Cardiac muscle cell (in vitro differentiated cells and primary cell): ENCODE results near the gene RRBP1. TPM values are rescaled to one million over a fixed set of nuclear protein-coding genes. Genes with fewer than 3 reads are reported as not detected.

Source experiments
- DNase-seq, 2 donors: peaks; one replicate each; pipeline versions ENCODE4 v3.0.0 to v3.0.0-alpha.2; 2010 to 2017; ENCODE audit warnings: low read depth in 1 of 2, low spot score in 1 of 2
- H3K27ac ChIP-seq: fragments of 200-600 bp; sonication (generic); 2 replicates; pipeline ENCODE4 v1.5.1; 2016
- H3K27me3 ChIP-seq: fragments of 200-600 bp; sonication (generic); 2 replicates; pipeline ENCODE4 v1.6.0; 2016; ENCODE audit warnings: control low read depth
- H3K36me3 ChIP-seq: fragments of 200-600 bp; sonication (generic); 2 replicates; pipeline ENCODE4 v1.5.1; 2016; ENCODE audit warnings: control low read depth
- H3K4me1 ChIP-seq: fragments of 200-600 bp; sonication (generic); 2 replicates; pipeline ENCODE4 v1.8.1; 2017; ENCODE audit warnings: low read depth, mild to moderate bottlenecking, mixed run types
- H3K4me3 ChIP-seq: fragments of 200-600 bp; sonication (generic); 2 replicates; pipeline ENCODE4 v1.5.1; 2016; ENCODE audit warnings: mild to moderate bottlenecking
- H3K9me3 ChIP-seq: fragments of 200-600 bp; sonication (generic); 2 replicates; pipeline ENCODE4 v1.5.1; 2017; ENCODE audit warnings: low read depth, mild to moderate bottlenecking, control low read depth
- polyA plus RNA-seq: library from polyadenylated mRNA; unstranded; fragments of >200 nt; fragmentation: Nextera tagmentation; extraction: Ambion mirVana; gene quantifications from 2 replicates; pipeline ENCODE4 v1.2.1, GENCODE V29; 2016
- total RNA-seq: library from RNA; depleted of rRNA; stranded (reverse); fragments of >200 nt; gene quantifications from 2 replicates; pipeline ENCODE4 v1.2.3, GENCODE V29; 2016
- TF ChIP-seq, protein P1 (sequence below): IDR thresholded peaks from 2 replicates; pipeline ENCODE4 v1.5.1; 2012; ENCODE audit warnings: low read depth, mild to moderate bottlenecking, low read length

The RRBP1 gene
- total and polyA plus RNA-seq, 2 experiments from 2014 or later = 50.7 to 77.5 TPM

DNA sequence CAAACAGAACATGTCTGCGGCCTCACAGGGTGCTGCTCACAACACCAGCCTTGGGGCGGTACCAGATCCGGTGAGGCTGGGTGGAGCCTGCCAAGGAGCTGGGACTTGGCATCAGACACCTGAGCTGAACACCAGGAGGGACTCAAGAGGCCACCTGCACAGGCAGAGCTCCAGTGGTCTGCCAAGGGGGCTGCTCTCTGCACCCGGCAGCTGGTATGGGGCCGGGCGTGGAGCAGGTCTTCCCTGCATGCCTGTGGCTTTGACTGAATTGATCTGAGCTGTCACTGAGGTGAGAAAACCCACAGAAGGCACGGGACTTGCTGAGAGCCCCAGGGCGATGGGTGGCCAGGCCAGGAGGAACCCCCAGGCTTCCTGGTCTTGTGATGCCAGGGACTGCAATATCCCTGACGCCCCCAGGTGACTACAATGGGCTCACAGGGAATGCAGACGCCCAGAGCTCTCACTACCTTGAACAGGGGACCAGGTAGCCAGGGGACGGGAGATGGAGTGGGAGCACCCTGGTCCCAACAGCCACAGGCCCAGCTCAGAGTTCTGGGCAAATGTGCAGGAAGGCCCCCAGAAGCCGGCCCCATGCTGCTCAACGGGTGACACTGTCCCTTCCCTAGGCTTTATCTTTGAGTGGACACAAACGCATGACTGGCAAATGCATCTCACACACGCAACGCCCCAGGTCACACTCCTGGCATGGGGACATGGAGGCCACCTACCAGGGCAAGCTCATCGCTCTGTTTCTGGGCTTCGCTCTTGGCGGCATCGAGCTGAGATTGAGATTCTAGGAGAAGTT is 64.0 kb downstream of the RRBP1 start:
- peaks cover 8% of the 10 kb centered on the region for H3K4me1 ChIP-seq
- H3K9me3 ChIP-seq = no peaks in the 10 kb centered on the region
- H3K4me3 ChIP-seq = no peak overlapping the region
- peaks cover 30% of the 10 kb centered on the region for H3K36me3 ChIP-seq
- H3K27ac ChIP-seq = no peak overlapping the region
- DNase-seq = no peak
- TF ChIP-seq, protein P1, sequence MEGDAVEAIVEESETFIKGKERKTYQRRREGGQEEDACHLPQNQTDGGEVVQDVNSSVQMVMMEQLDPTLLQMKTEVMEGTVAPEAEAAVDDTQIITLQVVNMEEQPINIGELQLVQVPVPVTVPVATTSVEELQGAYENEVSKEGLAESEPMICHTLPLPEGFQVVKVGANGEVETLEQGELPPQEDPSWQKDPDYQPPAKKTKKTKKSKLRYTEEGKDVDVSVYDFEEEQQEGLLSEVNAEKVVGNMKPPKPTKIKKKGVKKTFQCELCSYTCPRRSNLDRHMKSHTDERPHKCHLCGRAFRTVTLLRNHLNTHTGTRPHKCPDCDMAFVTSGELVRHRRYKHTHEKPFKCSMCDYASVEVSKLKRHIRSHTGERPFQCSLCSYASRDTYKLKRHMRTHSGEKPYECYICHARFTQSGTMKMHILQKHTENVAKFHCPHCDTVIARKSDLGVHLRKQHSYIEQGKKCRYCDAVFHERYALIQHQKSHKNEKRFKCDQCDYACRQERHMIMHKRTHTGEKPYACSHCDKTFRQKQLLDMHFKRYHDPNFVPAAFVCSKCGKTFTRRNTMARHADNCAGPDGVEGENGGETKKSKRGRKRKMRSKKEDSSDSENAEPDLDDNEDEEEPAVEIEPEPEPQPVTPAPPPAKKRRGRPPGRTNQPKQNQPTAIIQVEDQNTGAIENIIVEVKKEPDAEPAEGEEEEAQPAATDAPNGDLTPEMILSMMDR = no peak
- H3K27me3 ChIP-seq = no peaks in the 10 kb centered on the region

DNA sequence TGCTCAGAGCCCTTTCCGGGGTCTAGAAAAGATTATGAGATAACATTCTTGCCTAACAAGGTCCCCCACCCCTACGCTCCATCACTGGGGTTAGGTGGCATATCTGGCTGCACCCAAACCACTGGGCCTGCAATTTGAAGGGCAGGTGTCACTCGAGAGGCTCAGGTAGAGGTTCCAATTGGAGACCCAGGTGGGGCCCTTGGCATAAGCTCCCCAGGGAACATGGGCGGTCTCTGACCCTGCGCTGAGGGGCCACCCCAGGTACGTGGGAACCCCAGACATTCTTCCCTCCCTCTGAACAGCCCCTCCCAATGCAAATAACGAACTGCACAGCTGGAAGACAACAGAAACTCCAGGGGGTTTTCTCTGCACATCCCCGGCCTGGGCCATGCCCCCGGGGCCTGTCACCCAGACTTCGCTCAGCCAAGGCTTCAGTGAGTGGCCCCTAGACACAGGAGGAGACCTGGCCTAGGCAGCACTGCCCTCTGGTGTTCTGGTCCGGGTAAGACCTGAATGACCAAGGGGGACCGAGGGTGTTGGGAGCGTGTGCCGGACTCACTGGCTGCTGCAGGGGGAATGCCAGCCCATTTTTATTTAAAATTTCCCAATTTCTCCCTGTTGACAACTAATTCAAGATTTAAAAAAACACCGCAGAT is 64.7 kb downstream of the RRBP1 start:
- H3K27ac ChIP-seq = no peak overlapping the region
- peaks cover 8% of the 10 kb centered on the region for H3K4me1 ChIP-seq
- H3K36me3 ChIP-seq = peaks cover 30% of the 10 kb centered on the region
- H3K9me3 ChIP-seq = no peaks in the 10 kb centered on the region
- DNase-seq = peak; percentile 48 to 77
- TF ChIP-seq, protein P1 = peak; percentile 55
- H3K4me3 ChIP-seq = no peak overlapping the region
- H3K27me3 ChIP-seq = no peaks in the 10 kb centered on the region

DNA sequence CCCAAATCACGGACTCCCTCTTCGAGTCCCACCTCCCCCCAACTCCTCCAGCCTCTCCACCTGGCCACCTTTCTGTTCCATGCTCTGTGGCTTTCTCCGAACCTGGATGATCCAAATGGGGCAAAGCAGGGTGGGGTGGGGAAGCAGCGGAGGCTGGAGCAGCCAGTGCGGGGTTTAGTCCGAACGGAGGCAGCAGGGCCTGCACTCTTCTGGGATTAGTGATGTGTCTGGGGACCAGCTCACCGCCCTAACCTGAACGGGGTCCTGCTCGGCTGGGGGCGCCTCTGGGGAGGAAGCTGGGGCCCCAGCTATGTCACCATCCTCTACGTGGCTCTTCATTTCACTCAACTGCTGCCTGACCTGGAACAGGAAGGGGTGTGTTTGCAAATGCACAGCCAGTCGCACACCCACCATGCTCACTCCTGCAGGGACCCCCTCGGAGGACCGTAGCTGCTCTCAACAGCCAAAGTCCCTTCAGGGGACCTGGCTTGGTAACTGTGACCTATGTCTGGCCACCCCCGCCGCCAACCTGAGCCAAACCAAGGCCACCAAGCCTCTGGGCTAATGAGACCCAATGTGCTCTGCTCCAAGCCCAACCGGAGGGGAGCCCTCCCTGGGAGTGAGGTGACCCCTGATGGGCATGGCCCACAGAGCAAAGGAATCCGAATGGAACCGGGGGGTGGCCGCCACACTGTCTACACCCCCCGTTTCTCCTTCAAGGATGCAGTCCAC is 65.4 kb downstream of the RRBP1 start:
- peaks cover 8% of the 10 kb centered on the region for H3K4me1 ChIP-seq
- TF ChIP-seq, protein P1 = no peak
- no peaks in the 10 kb centered on the region for H3K9me3 ChIP-seq
- H3K27me3 ChIP-seq = no peaks in the 10 kb centered on the region
- no peak overlapping the region for H3K27ac ChIP-seq
- no peak for DNase-seq
- H3K36me3 ChIP-seq = peaks cover 30% of the 10 kb centered on the region
- H3K4me3 ChIP-seq = no peak overlapping the region

DNA sequence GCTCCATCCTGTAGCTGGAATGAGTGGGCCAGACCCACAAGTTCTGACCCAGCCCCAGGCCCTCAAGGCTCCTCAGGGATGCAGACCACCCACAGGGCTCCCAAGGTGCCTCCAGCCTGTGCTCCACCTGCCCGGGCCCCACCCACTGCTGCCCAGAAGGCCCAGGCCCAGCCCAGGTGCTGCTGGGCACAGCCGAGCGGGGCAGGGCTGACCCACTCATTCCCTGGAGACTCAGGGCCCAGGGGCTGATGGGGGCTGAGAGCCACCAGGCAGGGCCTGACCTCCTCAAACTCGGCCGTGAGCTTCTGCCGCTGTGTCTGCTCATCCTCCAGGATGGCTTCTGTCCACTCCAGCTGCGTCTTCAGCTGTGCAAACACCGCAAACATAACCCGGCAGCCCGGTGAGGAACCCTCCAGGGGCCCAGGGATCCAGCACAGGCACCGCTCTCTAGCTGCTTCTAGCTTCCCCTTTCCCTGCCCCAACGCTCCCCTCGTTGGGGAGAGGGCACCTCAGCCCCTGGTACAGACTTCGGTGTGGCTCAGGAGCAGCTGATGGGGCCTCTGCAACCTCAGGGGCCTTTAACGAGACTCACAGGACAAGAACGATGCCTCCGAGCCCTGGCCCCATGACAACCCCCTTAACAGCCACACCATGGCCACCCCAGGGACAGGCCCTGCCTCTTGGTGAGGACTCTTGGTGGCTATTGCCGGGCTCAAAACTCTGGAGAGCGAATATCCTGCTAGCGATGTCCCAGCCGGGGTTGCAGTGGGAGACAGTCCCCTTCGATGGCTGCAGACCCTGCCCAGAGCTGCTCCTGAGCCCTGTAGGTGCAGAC is 66.2 kb downstream of the RRBP1 start:
- H3K27ac ChIP-seq = peak overlapping the region; percentile 71
- H3K9me3 ChIP-seq = no peaks in the 10 kb centered on the region
- no peak overlapping the region for H3K4me3 ChIP-seq
- no peaks in the 10 kb centered on the region for H3K27me3 ChIP-seq
- peaks cover 23% of the 10 kb centered on the region for H3K36me3 ChIP-seq
- peaks cover 8% of the 10 kb centered on the region for H3K4me1 ChIP-seq
- TF ChIP-seq, protein P1 = no peak
- DNase-seq = no peak
